Peyer's patch (tissue), 4 donors: ENCODE results near the gene AURKB.

ENCODE experiments used
- CTCF ChIP-seq, 6 experiments: fragments of 450-650 bp in 4 of 6; fragments of 200-600 bp in 2 of 6; sonication (generic) in 1 of 6; IDR thresholded peaks; one replicate each; pipeline ENCODE4 v1.5.1; 2017 to 2019; ENCODE audit warnings: antibody characterized with exemption in 6 of 6, mild to moderate bottlenecking in 3 of 6, moderate library complexity in 1 of 6
- POLR2A ChIP-seq, 2 donors: fragments of 450-650 bp; IDR thresholded peaks; one replicate each; pipeline ENCODE4 v1.5.1; 2017; ENCODE audit warnings: antibody characterized with exemption in 2 of 2, mild to moderate bottlenecking in 2 of 2, moderate library complexity in 2 of 2

GRCh38 chr17:8192070-8192815 lies 18.1 kb downstream of the AURKB start:
- TF ChIP-seq CTCF (IDR thresholded peaks at IDR 0.05) (no peak), POLR2A (IDR thresholded peaks at IDR 0.05) (peak; percentile 54 to 81)
